Ishikawa (cell line): ENCODE data around the gene FIGNL2.

Source experiments
- CEBPB ChIP-seq: IDR thresholded peaks from 2 replicates; pipeline ENCODE4 v1.6.1; 2012
- CREB1 ChIP-seq: IDR thresholded peaks from 2 replicates; pipeline ENCODE4 v1.6.1; 2012; ENCODE audit warnings: low read depth
- EGR1 ChIP-seq: IDR thresholded peaks from 2 replicates; pipeline ENCODE4 v1.6.1; 2012
- EP300 ChIP-seq: IDR thresholded peaks from 2 replicates; pipeline ENCODE4 v1.6.1; 2012; ENCODE audit warnings: borderline replicate concordance
- FOXM1 ChIP-seq: IDR thresholded peaks from 2 replicates; pipeline ENCODE4 v1.6.1; 2012; ENCODE audit warnings: low read depth, borderline replicate concordance
- MAX ChIP-seq: IDR thresholded peaks from 2 replicates; pipeline ENCODE4 v1.6.1; 2012
- NFIC ChIP-seq: IDR thresholded peaks from 2 replicates; pipeline ENCODE4 v1.6.1; 2012
- RAD21 ChIP-seq: IDR thresholded peaks from 2 replicates; pipeline ENCODE4 v1.6.1; 2012; ENCODE audit warnings: low read depth
- TAF1 ChIP-seq: IDR thresholded peaks from 2 replicates; pipeline ENCODE4 v1.6.1; 2012; ENCODE audit warnings: low read depth, mild to moderate bottlenecking
- TCF12 ChIP-seq: IDR thresholded peaks from 2 replicates; pipeline ENCODE4 v1.6.1; 2012; ENCODE audit warnings: low read depth
- TEAD4 ChIP-seq: IDR thresholded peaks from 2 replicates; pipeline ENCODE4 v1.6.1; 2012
- YY1 ChIP-seq: IDR thresholded peaks from 2 replicates; pipeline ENCODE4 v1.6.1; 2012; ENCODE audit warnings: low read depth
- ZBTB7A ChIP-seq: IDR thresholded peaks from 2 replicates; pipeline ENCODE4 v1.6.1; 2012; ENCODE audit warnings: low read depth
- TF ChIP-seq, protein P1 (sequence below): IDR thresholded peaks from 2 replicates; pipeline ENCODE4 v1.6.1; 2012; ENCODE audit warnings: low read depth, mild to moderate bottlenecking
- TF ChIP-seq, protein P2 (sequence below): IDR thresholded peaks from 2 replicates; pipeline ENCODE4 v1.6.1; 2012

Gene FIGNL2

GRCh38 chr12:51815571-51815970, 32.9 kb downstream of the FIGNL2 start:
- TF ChIP-seq RAD21 (no peak), YY1 (no peak), CEBPB (no peak), EP300 (no peak), NFIC (no peak), FOXM1 (no peak), TCF12 (no peak), TEAD4 (no peak), MAX (no peak), EGR1 (no peak), ZBTB7A (no peak), TAF1 (no peak), CREB1 (no peak)
- TF ChIP-seq, protein P1, sequence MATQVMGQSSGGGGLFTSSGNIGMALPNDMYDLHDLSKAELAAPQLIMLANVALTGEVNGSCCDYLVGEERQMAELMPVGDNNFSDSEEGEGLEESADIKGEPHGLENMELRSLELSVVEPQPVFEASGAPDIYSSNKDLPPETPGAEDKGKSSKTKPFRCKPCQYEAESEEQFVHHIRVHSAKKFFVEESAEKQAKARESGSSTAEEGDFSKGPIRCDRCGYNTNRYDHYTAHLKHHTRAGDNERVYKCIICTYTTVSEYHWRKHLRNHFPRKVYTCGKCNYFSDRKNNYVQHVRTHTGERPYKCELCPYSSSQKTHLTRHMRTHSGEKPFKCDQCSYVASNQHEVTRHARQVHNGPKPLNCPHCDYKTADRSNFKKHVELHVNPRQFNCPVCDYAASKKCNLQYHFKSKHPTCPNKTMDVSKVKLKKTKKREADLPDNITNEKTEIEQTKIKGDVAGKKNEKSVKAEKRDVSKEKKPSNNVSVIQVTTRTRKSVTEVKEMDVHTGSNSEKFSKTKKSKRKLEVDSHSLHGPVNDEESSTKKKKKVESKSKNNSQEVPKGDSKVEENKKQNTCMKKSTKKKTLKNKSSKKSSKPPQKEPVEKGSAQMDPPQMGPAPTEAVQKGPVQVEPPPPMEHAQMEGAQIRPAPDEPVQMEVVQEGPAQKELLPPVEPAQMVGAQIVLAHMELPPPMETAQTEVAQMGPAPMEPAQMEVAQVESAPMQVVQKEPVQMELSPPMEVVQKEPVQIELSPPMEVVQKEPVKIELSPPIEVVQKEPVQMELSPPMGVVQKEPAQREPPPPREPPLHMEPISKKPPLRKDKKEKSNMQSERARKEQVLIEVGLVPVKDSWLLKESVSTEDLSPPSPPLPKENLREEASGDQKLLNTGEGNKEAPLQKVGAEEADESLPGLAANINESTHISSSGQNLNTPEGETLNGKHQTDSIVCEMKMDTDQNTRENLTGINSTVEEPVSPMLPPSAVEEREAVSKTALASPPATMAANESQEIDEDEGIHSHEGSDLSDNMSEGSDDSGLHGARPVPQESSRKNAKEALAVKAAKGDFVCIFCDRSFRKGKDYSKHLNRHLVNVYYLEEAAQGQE: no peak

GRCh38 chr12:51814311-51815088, 34.0 kb downstream of the FIGNL2 start:
- TF ChIP-seq TAF1 (no peak), RAD21 (peak; percentile 70)

- TF ChIP-seq CREB1 (no peak), TEAD4 (no peak), CEBPB (no peak), ZBTB7A (no peak; the same call in 1 of the 2 replicates), FOXM1 (no peak), NFIC (no peak), EGR1 (no peak), TAF1 (no peak)
- TF ChIP-seq, protein P2, sequence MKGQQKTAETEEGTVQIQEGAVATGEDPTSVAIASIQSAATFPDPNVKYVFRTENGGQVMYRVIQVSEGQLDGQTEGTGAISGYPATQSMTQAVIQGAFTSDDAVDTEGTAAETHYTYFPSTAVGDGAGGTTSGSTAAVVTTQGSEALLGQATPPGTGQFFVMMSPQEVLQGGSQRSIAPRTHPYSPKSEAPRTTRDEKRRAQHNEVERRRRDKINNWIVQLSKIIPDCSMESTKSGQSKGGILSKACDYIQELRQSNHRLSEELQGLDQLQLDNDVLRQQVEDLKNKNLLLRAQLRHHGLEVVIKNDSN: no peak
These were observed 34.6 kb downstream of the FIGNL2 start for GRCh38 chr12:51813931-51814310.

DNA sequence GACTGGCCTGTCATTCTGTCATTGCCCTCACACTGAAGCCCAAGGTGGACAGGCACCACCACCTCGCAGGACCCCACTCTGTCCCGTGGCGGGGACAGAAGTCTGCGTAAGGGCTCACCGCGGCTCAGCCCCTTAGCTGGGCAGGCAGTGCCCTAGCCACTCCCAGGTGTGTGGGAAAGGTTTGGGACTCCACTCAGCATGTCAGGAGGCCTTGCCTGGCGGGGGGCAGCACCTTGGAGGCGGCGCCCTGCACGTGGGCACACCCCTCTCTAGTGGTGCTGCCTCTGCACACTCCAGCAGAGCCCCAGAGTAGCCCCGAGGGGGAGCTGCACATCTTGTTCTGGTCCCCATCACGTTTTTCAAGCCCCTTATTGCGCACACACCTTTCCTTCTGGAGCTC, 35.6 kb downstream of the FIGNL2 start:
- no peak for TF ChIP-seq RAD21
- TF ChIP-seq CREB1: no peak
- TF ChIP-seq MAX: no peak
- no peak for TF ChIP-seq CEBPB
- TF ChIP-seq, protein P2: no peak
- no peak for TF ChIP-seq TEAD4

DNA sequence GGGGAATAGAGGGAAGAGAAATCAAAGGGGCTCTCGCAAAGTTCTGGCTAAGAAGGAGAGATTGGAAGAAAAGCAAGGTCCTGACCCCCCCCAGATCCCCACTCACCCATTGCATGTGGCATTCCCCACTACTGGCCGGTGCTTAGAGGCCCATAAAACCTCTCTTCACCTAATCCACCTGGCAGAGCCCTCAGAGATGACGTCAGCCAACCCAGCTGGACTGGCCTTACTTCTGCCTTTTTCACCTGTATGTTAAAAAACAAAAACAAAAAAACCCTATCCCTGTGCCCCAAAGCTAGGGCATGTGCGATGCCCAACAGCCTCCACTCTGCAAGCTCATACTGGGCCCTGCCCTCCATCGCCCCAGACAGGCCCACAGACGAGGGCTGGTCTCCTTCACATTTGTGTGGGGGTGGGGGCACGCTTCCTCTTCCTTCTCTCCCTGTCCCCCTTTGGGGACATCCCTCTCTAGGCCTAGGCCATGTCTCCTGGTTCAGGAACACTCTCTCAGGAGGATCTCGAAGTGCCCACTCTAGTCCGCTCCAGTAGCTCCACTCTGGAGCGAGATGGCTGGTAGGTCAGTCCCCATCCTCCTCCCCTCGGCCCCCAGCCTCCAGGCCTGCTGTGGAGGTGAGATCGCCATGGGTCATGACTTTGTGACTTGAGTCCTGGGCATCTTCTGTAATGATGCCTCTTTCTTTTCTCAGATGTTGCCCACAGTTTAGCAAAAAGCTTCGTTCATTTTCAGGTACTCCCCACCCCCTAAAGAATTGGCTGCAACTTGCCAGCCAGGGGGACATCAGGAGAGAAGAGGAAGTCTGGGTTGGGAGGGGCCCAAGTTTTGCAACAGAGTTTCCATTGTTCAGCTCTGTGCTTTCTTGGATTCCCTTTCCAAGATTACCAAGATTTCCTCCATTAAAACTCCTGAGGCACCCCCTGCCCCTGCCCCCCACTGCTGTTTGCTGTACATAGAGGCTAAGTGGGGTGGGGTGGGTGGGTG, 37.0 kb downstream of the FIGNL2 start:
- no peak for TF ChIP-seq YY1
- no peak for TF ChIP-seq EP300
- no peak for TF ChIP-seq NFIC
- TF ChIP-seq, protein P1: no peak
- no peak for TF ChIP-seq CREB1
- TF ChIP-seq, protein P2: no peak

- TF ChIP-seq NFIC (no peak), MAX (no peak), EGR1 (no peak), ZBTB7A (no peak), TCF12 (no peak), TAF1 (no peak), RAD21 (no peak)
- TF ChIP-seq, protein P1: no peak
These were observed 39.3 kb downstream of the FIGNL2 start for GRCh38 chr12:51809193-51809592.
